Esophagus squamous epithelium (tissue), 5 donors: Measurements from ENCODE around the gene PRR20G. TPM values are rescaled to one million over a fixed set of nuclear protein-coding genes. Genes with fewer than 3 reads are reported as not detected.

Source experiments
- DNase-seq: peaks from one replicate; lab custom pipeline; 2025; lab: John Stamatoyannopoulos, UW
- H3K27ac ChIP-seq, 4 donors: fragments of 200-600 bp; sonication (generic); one replicate each; pipeline ENCODE4 v1.5.1; 2016 to 2019; ENCODE audit warnings: mild to moderate bottlenecking in 1 of 4
- H3K27me3 ChIP-seq, 4 donors: fragments of 200-600 bp; sonication (generic); 1 replicate in 3 of 4; 2 replicates in 1 of 4; pipeline versions ENCODE4 v1.5.1 to v1.6.0; 2017 to 2021; ENCODE audit warnings: antibody characterized with exemption in 1 of 4
- H3K36me3 ChIP-seq, 3 donors: fragments of 200-600 bp; sonication (generic); one replicate each; pipeline ENCODE4 v1.5.1; 2016 to 2019
- H3K4me1 ChIP-seq, 3 donors: fragments of 200-600 bp; sonication (generic); one replicate each; pipeline ENCODE4 v1.5.1; 2017 to 2019
- H3K4me3 ChIP-seq, 4 donors: fragments of 200-600 bp; sonication (generic); 1 replicate in 3 of 4; 2 replicates in 1 of 4; pipeline ENCODE4 v1.5.1; 2016 to 2019; ENCODE audit warnings: mild to moderate bottlenecking in 2 of 4, moderate library complexity in 1 of 4
- H3K9me3 ChIP-seq, 3 donors: fragments of 200-600 bp; sonication (generic); one replicate each; pipeline ENCODE4 v1.5.1; 2016 to 2019
- POLR2A ChIP-seq, 4 donors: fragments of 450-650 bp; IDR thresholded peaks; one replicate each; pipeline ENCODE4 v1.6.1; 2017; ENCODE audit warnings: antibody characterized with exemption in 4 of 4, mild to moderate bottlenecking in 4 of 4, moderate library complexity in 3 of 4
- WGBS, 2 donors: methylation state at CpG; one replicate each; pipeline ENCODE4 v1.1.5; 2018; 5-methylcytosine and 5-hydroxymethylcytosine counted together
- intact Hi-C: fragments of 100-400 bp; cut with DNase I; formaldehyde crosslinking; loops from one replicate; pipeline ENCODE4 v1.15.0; 2022
- total RNA-seq, 4 donors: library from RNA; depleted of rRNA; stranded (reverse); fragments of >200 nt; gene quantifications; one replicate each; pipeline ENCODE4 v1.1.0, GENCODE V29; 2016
- TF ChIP-seq, protein P1 (sequence below), 6 experiments: fragments of 450-650 bp in 4 of 6; fragments of 200-600 bp in 2 of 6; sonication (generic) in 2 of 6; IDR thresholded peaks; one replicate each; pipeline ENCODE4 v1.5.1; 2016 to 2019; ENCODE audit warnings: antibody characterized with exemption in 6 of 6, mild to moderate bottlenecking in 4 of 6, moderate library complexity in 4 of 6
- donor health status: DM: yes; HTN: yes; CAD: no.

The PRR20G gene
- total RNA-seq, 4 donors from 2014 or later, result not detected

- DNase-seq, result no peak
- H3K4me1 ChIP-seq, result no peaks in the 10 kb centered on the region
- no peak overlapping the region for H3K27ac ChIP-seq
- no peaks in the 10 kb centered on the region for H3K9me3 ChIP-seq
- TF ChIP-seq, protein P1, sequence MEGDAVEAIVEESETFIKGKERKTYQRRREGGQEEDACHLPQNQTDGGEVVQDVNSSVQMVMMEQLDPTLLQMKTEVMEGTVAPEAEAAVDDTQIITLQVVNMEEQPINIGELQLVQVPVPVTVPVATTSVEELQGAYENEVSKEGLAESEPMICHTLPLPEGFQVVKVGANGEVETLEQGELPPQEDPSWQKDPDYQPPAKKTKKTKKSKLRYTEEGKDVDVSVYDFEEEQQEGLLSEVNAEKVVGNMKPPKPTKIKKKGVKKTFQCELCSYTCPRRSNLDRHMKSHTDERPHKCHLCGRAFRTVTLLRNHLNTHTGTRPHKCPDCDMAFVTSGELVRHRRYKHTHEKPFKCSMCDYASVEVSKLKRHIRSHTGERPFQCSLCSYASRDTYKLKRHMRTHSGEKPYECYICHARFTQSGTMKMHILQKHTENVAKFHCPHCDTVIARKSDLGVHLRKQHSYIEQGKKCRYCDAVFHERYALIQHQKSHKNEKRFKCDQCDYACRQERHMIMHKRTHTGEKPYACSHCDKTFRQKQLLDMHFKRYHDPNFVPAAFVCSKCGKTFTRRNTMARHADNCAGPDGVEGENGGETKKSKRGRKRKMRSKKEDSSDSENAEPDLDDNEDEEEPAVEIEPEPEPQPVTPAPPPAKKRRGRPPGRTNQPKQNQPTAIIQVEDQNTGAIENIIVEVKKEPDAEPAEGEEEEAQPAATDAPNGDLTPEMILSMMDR (IDR thresholded peaks at IDR 0.05), result no peak
- TF ChIP-seq POLR2A (IDR thresholded peaks at IDR 0.05), result no peak
- intact Hi-C loops, result no loop called here
- H3K27me3 ChIP-seq, result peaks cover 0 to 13% (median 0%) of the 10 kb centered on the region in 4 donors
- no peaks in the 10 kb centered on the region for H3K36me3 ChIP-seq
- H3K4me3 ChIP-seq, result no peak overlapping the region
- WGBS, 2 donors, result 40 to 86% methylated on average over 2 to 6 of the region's 7 CpGs
Observed at GRCh38 chr3:127261925-127262324, 25.9 kb downstream of the PRR20G start.

DNA sequence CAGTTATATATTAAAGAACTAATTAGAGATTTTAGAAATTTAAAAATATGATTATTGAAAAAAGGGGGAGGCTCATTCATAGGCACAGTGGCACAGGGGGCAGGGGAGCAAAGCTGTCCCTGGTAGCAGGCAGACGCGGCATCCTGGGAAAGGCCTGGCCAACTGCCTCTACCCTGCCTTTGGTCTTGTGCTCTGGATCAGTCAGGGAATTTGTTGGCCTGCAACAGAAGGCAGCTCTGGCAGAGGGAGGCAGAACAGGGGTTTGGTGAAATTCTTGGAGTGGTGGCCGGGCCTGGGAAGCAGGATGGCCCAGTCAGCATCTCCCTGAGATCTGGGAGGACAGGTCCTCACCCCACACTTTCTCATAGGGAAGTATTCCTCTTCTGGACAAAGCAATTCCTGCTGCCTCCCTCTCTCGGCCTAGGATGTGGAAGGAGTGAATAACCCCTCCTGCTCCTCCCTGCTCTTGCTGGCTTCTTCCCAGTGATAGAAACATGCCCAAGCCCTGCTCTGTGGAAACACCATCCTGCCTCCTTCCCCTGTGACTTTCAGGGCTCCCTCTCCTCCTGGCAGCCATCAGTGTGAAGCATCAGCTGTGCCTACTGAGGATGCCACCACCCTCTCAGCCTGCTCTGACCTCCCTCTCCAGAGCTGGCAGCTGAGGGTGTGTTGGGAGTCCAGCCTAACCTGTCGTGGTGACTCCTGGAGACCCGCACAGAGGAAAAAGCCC, 26.9 kb downstream of the PRR20G start:
- Histone ChIP-seq H3K4me1 (no peaks in the 10 kb centered on the region), H3K27me3 (peaks cover 0 to 13% (median 0%) of the 10 kb centered on the region in 4 donors), H3K4me3 (no peak overlapping the region), H3K9me3 (no peaks in the 10 kb centered on the region), H3K27ac (no peak overlapping the region), H3K36me3 (no peaks in the 10 kb centered on the region)
- TF ChIP-seq, protein P1 (IDR thresholded peaks at IDR 0.05), result no peak
- TF ChIP-seq POLR2A (IDR thresholded peaks at IDR 0.05), result no peak
- intact Hi-C loops, result no loop called here
- DNase-seq, result no peak
- 72 to 81% methylated on average over 6 of the region's 6 CpGs for WGBS, 2 donors

DNA sequence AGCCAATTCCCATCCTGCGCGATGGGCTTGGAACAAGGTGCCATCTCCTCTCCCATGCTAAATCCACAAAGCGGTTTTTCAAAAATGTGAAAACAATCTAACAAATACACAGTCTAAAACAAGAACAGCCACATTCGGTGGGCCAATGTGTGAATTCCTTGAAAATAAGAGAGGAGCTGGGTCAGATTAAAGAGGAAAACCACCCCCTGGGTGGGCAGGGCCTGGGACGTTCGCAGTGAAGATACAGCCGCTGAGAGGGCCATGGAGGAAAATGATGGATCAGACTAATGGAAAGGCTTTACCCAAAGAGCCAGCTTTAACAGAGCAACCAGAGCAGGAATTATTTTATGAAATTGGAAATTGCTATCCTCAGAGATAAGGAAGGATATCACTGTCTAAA, 27.4 kb downstream of the PRR20G start:
- no peak for TF ChIP-seq POLR2A (IDR thresholded peaks at IDR 0.05)
- TF ChIP-seq, protein P1 (IDR thresholded peaks at IDR 0.05), result no peak
- H3K9me3 ChIP-seq, result no peaks in the 10 kb centered on the region
- no peak overlapping the region for H3K27ac ChIP-seq
- peaks cover 0 to 13% (median 0%) of the 10 kb centered on the region in 4 donors for H3K27me3 ChIP-seq
- 85 to 86% methylated on average over 7 of the region's 7 CpGs for WGBS, 2 donors
- intact Hi-C loops, result no loop called here
- H3K4me3 ChIP-seq, result no peak overlapping the region
- no peaks in the 10 kb centered on the region for H3K4me1 ChIP-seq
- DNase-seq, result no peak
- no peaks in the 10 kb centered on the region for H3K36me3 ChIP-seq

- 45 to 52% methylated on average over 3 to 4 of the region's 4 CpGs for whole genome bisulfite sequencing, 2 donors
- DNase-seq, result no peak
- intact Hi-C loops, result no loop called here
- Histone ChIP-seq H3K9me3 (no peaks in the 10 kb centered on the region), H3K36me3 (no peaks in the 10 kb centered on the region), H3K27me3 (peaks cover 0 to 10% (median 0%) of the 10 kb centered on the region in 4 donors), H3K4me1 (no peaks in the 10 kb centered on the region), H3K27ac (no peak overlapping the region), H3K4me3 (no peak overlapping the region)
- TF ChIP-seq, protein P1 (IDR thresholded peaks at IDR 0.05), result no peak
- TF ChIP-seq POLR2A (IDR thresholded peaks at IDR 0.05), result no peak
Observed at GRCh38 chr3:127259882-127260281, 28.0 kb downstream of the PRR20G start.

- Histone ChIP-seq H3K27me3 (peaks cover 0 to 5% (median 0%) of the 10 kb centered on the region in 4 donors), H3K27ac (no peak overlapping the region), H3K4me1 (no peaks in the 10 kb centered on the region), H3K9me3 (no peaks in the 10 kb centered on the region), H3K36me3 (no peaks in the 10 kb centered on the region), H3K4me3 (no peak overlapping the region)
- intact Hi-C loops, result no loop called here
- TF ChIP-seq POLR2A (IDR thresholded peaks at IDR 0.05), result no peak
- TF ChIP-seq, protein P1 (IDR thresholded peaks at IDR 0.05), result no peak
- no peak for DNase-seq
- 88 to 89% methylated on average over 1 to 2 of the region's 2 CpGs for WGBS, 2 donors
Observed at GRCh38 chr3:127258733-127259132, 29.1 kb downstream of the PRR20G start.
